Activated T-cell treated with anti-CD3 and anti-CD28 coated beads, Interleukin-2, amount 50 U/mL, for 48 hours (primary cell): Measurements from ENCODE around the gene SSTR3.
A peak's percentile ranks its signal among the peaks of the same experiment; 100 is the strongest.

Source experiments
- DNase-seq, 2 experiments: peaks; one replicate each; pipeline ENCODE4 v3.0.0-alpha.2; 2020

SSTR3 gene

DNA sequence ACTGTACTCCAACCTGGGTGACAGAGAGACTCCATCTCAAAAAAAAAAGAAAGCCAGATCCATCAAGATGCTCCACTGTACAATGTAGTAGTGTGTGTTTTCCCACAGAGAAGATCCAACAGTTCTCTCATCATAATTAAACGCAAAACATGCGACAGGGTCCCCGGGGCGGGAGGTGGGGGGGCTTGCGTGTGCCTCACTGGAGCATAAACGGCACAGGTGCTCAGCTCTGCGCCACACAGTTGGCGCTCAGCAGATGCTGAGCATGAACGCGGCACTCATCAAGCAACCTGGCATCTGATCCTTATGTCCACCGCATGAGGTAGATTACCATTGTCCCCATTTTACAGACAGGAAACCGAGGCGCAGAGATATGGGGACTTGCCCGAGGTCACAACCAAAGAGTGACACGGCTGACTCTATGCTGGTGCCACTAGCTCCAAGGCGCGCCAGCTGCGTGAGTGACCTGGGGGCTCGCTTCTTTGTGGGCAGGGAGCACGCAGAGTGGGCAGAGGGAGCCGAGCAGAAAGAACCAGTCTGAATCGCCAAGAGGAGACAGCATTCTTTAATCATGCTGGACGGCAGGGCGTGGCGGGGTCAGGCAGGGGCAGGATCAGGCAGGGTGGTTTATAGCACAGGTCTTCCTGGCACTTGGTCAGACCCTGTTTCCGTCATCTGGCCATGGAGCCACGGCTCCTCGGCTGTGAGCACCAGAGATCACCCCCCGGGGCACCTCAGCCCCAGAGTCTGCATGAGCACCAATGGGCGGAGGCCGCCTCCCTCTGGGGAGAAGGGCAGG, 32.5 kb downstream of the SSTR3 start:
- no peak for DNase-seq

GRCh38 chr22:37179126-37179470, 33.2 kb downstream of the SSTR3 start:
- DNase-seq: no peak

DNA sequence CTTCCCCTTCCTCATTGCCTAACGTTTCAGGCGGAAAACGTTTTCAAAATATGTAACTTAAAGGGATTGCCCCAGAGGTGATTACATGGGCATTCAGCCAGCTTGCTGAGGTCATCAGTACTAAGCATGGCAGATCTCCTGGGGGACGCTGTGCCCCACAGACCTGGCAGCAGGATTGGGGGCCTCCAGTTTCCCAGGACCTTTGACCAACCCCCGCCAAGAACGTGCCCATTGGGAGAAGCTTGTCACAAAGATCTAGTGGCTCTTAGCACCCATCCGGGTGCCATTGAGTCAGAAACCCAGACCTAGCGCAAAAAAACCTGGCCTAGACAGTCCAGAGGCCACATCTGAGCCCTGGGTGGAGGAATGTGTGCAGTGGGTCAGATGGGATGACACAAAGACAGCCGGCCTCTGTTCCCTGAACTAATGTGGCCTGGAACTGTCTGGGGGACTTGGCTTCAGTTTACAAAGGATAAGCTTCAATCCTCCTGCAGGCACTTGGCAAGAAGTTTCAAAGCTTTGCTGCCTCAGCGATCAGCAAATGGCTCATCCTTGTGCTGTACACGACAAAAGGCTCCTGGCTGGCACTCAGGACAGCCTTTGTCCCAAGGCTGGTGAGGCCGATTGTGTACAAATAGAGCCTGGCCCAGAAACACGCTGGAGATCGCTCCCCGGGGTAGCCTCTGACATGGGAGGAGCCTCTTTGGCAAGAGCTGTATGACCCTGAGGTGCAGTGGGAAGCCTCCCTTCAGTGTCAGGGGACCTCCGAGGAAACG, 33.7 kb downstream of the SSTR3 start:
- no peak for DNase-seq

DNA sequence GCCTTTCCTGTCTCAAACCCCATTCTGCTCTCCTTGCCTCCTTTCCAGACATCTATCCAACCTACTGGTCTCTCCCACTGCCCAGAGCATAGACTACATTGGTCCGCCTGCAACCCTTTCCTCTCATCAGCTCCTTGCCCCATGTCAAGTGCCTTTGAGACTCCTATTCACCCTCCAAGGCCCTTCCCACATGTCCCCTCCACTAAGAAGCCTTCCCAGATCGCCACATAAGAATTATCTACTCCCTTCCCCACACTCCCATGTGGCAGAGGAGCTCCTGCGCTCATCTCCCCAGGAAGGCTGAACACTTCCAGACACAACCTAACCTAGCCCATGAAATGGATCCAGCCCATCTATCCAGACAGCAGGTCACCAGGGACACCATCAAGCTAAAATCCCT, 34.5 kb downstream of the SSTR3 start:
- no peak for DNase-seq

GRCh38 chr22:37177221-37177620, 35.1 kb downstream of the SSTR3 start:
- no peak for DNase-seq

GRCh38 chr22:37176464-37177061, 35.7 kb downstream of the SSTR3 start:
- no peak for DNase-seq

DNA sequence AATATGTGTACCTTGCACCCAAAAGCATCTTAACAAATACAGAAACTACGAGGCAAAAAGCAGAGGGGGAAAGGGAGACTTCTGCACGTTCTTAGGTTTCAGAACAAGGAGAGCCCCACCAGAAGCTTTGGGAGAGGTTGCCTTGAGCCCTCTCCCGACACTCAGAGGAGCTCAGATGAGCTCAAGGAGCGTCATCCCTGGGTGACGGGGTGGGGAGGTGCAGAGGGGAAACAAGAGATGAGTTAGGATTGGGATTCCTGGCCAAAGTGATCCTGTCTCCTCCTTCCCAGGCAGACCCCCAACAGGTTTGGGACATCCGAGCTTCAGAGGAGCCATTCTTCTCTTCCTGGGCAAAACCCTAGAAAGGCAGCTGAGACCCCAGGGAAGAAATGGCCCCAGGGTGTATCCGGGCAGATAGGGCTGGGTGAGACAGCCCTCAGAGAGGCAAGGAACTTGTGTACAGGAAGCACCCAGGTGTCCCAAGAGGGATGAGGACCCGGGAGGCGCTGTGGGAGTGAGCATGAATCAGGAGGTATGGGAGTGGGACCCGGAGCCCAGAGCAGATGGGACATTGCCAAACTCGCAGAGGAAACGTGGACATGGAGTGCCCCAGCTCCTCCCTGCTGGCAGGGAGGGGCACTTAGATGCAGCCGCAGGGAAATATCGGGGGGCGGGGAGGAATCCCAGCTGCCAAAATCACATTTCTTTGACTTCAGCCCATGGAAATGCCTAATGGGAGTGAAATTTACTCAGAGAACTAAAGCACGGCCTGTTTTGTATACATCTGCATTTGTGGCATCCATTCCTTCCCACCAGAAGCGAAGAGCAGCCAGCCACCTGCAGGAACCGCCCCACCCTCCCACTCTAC, 36.6 kb downstream of the SSTR3 start:
- peak in 1 of 2 experiments; percentile 14 for DNase-seq

- peak in 1 of 2 experiments; percentile 12 for DNase-seq
Observed at GRCh38 chr22:37174964-37175363, 37.3 kb downstream of the SSTR3 start.

DNA sequence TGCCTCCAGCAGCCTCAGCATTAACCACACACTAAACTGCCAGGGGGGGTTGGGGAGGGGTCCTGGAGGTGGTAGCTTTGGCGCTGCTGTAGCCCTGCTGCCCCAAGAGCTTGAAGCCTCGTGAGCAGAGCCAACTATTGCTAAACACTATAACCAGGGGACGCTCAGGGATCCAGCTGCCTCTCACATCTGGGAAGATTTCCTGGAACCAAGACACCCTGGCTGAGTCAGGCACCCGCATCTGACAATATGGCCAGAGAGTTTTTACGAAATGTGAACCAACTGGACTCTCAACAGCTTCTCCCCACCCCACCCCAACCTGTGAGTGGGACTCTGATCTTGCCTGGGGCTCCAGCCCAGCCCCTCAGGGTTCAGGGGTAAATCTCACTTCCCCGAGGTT, 38.6 kb downstream of the SSTR3 start:
- peak in 1 of 2 experiments; percentile 14 for DNase-seq

DNA sequence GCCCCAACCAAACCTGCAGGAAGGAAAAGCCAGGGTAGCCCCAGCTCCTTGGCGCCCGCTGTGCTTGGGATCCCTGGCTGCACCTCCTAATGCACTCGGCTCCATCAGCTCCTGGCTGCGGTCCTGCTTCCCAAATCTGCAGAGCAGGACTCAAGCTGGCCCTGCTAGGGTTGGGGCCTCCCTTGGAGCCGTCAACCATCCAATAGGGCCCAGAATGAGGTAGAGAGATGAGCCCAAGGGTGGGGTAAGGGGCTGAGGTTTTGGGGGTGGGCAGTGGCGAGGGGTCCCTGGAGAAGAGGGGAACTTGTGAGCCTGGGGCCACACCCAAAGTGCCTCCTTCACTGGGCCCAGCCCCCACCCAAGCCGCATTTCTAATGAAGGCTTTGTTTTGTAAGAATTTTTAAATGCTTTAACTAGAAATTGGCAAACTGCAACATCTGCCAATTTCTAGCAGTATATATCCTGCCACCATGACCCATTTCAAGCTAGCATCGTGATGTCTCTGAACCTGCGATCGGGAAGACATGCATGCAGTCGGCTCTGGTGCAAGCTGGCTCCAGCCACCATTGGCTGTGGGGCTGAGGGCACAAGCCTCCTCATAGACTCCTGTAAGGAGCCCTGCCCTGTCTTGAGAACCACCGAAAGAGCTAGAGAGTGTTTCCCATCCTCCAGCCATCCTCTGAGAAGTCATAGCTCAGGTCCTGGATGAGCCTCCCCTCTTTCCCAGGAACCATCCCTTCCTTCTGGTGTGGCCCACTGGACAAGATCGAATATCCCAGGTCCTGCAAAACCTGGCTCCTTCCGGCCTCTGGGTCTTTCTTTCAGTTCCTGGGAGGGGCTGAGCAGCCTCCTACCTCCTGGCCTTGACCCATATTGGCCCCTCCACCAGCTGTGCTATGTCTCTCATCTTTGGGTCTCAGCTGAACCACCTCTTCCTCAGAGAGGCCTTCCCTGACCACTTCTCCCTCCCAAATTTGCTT, 39.7 kb downstream of the SSTR3 start:
- DNase-seq: peak in 1 of 2 experiments; percentile 8

DNA sequence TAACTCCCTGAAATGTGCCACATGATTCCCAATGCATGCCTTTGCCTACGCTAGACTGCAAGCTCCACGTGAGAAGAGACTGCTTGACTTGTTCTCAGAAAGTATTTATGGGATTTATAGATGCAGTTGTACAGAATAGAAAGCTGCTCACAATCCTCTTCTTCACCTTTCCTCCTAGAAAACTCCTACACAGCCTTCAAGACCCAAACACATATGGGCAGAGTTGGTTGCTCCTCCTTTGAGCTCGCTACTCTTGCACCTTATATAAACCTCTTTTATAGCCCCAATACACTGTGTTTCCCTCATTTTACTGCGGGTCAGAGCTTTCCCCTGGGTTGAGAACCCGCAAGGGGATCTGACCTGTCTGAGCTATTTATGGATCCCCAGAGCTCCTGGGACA, 40.6 kb downstream of the SSTR3 start:
- no peak for DNase-seq

- peak in 1 of 2 experiments; percentile 9 for DNase-seq
Observed at GRCh38 chr22:37170689-37171405, 41.4 kb downstream of the SSTR3 start.

DNA sequence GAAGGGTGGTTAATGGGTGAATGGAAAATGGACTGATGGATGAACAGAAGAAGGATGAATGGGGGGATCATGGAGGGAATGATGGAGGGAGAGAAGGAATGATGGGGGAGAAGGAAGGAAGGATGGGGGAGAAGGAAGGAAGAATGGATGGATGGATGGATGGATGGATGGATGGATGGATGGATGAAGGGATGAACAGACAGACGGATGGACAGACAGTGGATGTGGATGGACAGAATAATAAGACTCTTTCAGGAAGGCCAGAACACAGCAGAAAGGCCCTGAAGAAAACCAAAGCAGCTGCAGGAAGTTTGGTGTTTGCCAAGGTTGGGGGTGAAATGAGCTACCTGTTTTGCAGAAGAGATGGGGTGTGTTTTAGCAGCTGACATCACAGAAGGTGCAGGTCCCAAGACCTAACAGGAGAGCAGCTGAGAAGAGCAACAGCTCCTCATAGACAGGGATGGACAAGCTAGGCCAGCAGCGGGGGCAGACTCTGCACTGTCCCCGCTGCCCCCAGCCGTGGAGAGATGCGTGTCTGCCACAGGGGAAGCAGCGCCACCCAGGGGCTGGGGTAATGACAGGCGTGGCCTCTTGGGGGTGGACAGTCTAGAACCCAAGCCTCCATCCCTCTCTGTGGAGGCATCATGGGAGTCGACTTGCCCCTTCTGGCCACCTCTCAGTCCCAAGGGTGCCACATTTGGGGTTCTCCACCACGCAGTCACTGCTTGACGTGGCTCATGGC, 42.2 kb downstream of the SSTR3 start:
- peak in 1 of 2 experiments; percentile 20 for DNase-seq

DNA sequence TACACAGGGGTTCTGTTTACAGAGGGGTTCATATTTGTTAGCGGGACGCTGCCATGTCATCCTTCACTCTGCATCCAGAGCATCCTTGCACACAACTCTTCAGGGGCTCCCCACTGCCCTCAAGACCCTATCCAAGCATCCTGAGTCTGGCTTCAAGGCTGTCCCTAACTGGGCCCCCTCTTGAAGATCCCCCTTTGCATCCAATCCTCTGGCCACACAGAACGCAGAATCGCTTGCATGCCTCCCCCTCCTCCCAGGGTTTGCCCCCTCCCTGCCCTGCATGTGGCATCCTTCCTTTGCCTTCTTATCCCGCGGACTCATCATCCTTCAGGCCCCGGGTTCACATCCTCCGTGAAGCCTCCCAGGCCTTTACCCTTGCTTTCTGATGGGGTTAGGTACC, 42.9 kb downstream of the SSTR3 start:
- peak in 1 of 2 experiments; percentile 15 for DNase-seq

DNA sequence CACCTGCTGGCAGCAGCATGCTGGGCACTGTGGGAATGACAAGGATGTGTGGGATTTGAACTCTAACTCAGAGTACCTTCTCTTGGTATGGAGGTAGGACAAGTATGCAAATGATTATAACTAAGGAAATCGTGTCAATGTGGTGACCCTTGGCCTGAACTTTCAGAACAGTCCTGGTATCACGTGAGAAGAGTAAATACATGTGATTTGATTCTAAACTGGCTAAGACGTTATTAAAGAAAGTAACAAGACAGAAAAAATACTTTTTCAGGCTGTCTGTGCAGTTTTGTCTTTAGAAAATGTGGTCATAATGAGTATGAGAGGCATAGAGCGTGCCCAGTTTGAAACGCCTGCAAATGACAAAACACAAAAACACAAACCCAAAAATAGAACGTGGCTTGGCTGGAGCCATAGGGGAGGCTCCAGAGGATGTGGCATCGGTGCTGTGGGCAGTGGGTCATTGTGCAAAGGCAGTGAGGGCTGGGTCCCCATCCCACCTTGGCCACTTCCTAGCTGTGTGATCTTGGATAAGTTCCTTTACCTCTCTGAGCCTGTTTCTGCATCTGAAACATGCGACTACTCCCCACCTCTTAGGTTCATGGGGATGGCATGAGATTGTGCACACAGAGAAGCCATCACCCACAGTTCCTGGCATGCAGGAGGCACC, 44.2 kb downstream of the SSTR3 start:
- DNase-seq: peak in 1 of 2 experiments; percentile 25

DNA sequence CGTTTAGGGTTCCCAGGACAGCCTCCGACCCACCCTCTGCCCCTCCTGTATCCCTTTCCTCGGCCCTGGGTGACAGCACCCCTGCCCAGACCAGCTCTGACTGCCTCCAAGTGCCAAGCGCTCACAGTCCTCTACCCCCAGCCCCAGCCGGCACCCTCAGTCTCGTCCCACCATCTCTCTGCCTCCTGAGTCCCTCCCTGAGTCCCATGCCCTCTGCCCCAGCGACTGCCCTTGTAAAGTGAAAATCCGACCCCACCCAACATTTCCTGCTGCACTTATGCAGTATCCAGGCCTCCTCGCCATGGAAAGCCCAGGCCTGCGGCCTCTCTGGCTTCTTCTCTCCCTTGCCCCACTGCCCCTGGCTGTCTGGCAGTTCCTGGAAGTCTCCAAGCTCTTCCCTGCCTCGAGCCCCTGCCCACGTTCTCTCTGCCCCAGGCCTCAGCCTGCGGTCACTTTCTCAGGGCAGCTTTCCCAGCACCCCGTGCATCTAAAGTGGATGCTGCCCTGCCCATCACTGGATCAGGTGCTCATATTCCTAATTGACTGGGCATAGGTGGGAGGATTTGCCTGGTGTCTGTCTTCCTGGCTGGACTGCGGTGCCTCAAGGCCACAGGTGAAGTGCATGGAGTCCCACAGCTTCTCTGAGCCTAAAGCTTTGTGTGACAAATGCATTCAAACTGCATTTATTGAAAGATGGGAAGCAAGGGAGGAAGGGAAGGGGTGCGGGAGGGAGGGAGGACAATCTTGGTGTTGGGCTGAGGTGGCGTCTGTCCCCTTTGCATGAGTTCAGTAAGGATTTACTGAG, 44.9 kb downstream of the SSTR3 start:
- DNase-seq: peak in 1 of 2 experiments; percentile 27

DNA sequence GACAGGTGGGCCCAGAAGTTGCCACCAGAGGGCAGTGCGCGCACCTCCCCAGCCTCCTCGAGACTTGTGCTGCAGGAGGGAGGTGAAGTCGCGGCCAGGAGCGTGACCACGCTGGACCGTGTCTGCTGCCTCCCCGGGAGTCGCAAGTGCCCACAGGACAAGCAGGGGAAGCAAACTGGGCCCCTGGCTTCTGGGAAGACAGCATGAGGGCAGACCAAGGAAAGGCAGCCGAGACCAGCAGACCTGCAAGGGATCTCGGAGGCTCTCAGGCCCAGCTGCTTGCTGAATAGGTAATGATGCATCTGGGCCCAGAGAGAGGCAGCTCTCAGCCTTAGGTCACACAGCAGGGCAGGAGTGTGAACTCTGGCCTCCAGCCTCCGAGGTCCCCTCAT, 45.6 kb downstream of the SSTR3 start:
- peak; percentile 94 for DNase-seq

DNA sequence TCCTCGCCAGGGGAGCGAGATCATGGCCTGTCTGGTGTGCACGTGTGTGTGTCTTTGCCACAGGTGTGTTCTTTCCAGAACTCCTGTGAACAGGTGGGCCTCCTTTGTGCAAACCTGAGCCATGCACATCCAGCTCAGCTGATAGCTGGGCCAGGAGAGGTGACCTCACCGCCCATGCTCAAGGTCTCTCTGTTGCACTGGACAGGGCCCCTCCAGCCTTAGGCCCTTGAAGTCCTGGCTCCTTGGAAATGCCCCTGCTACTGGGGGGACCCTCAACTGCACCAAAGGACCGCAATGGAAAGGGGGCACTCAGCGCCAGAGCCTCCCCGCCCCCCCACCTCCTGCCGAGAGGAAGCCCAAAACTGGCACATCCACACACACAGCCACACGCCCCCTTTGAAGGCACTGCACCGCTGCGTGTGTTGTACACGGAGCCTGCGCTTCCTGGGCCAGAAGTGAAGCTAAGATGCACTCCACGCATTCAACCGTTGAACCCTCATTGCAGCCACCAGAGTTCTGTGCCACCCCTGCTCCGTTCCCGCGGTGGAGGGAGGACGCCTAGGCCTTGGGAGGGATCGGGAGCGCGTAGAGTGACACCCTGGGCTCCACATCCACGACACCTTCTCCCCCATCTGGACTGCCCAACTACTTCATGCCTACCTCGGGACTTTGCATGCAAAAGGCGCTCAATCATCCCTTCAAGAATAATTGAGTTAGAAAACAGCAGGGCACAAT, 46.2 kb downstream of the SSTR3 start:
- DNase-seq: peak in 1 of 2 experiments; percentile 57
